Measurements from ENCODE around the gene CDKAL1.
"Not testable (repeated sequence)": the region's sequence is repeated elsewhere in the genome, so short reads cannot be mapped to it uniquely, and the experiment has no call there.

CDKAL1 gene

DNA sequence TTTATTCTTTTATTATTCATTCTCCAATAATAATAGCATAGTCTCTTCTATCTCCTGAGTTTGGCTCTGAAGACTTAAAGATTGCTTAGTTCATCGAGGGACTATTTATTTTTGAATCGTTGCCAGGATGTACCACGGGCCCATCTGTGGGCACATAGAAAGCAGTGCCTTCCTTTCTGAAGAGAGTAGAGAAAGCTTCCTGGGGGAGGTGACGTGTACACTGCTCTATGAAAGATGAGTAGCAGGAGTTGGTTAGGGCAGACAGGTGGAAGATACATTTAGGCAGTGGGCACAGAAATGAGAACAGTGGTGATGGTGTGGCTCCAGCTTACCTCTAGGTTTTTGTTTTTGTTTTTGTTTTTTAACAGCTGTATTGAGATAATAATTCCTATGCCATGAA lies 98.4 kb downstream of the CDKAL1 start:
- H3K4me3 ChIP-seq (ENCODE audit: low read depth, low read length) = no peak overlapping the region

DNA sequence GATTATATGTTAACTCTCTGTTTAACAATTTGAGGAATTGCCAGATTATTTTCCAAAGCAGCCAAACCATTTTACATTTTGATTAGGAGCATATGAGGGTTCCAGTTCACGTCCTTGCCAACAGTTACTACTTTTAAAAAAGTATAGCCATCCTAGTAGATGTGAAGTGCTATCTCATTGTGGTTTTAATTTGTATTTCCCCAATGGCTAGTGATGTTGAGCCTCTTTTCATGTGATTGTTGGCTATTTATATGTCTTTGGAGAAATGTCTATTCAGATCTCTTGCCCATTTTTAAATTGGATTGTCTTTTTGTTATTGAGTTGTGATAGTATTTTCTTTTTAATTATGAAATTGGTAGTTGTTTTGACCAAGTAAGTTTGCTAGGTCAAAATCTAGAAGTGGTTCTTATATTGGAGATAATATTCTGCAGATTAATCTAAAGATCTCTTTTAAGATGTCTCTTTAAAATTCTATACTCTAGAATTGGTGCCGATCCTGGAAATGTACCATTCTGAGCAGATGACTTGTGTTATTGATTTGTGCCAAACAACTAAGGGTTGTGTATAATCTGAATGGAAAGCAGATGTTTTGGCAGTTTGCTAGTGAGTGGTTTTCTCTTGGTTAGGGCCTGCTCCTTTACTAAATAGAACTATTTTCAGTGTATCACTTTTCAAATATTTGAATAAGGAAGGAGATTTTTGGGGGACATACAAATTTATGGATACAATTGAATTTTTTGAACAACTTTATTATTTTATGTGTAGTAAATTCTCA lies 99.5 kb downstream of the CDKAL1 start:
- H3K4me3 ChIP-seq (ENCODE audit: low read depth, low read length) = no peak overlapping the region

DNA sequence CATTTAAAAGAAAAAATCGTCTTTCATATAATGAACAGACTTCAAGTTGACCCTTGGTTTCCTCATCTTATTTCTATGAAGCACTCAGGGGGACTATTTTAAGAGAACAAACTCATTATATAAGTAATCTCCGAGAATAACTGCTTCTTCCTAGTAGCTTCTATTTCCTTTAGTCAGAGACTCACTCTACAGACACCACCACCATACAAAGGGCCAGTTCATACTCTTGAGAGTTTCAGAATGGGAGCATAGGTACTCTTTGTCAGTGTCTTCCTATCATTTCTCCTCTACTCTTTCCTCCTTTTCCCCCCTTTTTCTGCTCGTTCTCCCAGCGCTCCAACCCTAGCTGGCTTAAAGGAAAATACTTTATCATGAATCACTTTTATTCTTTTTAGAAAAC lies 104.9 kb downstream of the CDKAL1 start:
- no peak overlapping the region for H3K4me3 ChIP-seq (ENCODE audit: low read depth, low read length)

DNA sequence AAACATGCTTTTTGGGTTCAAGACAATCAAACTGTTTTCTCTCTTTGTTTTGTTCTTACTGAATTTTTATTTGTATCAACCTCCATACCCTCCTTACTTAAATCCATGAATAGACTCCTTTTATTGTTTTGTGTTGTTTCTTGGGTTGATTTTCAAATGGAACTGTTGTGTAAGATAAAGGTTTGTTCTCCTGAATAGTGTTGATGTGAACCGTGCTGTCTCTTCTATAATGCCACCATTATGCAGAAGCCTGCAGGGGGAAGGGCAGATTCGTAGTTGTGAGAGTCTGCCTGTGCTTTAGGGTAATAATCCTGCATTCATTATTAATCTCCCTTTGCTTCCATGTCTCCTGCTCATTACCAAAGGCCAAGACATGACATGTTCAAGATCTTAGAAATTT lies 105.9 kb downstream of the CDKAL1 start:
- H3K4me3 ChIP-seq (ENCODE audit: low read depth, low read length) = no peak overlapping the region

DNA sequence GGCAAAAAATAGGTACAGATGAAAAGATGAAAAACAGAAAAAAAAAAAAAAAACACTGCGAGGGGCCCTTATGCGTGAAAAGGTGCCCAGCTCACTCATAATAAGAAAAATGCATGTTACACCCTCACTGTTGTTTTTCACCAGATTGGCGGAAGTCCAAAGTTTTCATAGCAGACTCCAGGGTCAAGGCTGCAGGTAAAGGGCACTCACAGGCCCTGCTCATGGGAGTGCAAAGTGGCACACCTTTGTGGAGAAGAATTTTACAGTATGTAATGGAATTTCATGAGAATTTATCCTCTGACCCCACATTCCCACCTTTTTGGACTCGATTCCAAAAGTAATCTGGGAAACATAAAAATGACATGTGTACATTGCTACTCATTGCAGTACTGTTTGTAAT lies 108.2 kb downstream of the CDKAL1 start:
- H3K4me3 ChIP-seq (ENCODE audit: low read depth, low read length) = no peak overlapping the region

DNA sequence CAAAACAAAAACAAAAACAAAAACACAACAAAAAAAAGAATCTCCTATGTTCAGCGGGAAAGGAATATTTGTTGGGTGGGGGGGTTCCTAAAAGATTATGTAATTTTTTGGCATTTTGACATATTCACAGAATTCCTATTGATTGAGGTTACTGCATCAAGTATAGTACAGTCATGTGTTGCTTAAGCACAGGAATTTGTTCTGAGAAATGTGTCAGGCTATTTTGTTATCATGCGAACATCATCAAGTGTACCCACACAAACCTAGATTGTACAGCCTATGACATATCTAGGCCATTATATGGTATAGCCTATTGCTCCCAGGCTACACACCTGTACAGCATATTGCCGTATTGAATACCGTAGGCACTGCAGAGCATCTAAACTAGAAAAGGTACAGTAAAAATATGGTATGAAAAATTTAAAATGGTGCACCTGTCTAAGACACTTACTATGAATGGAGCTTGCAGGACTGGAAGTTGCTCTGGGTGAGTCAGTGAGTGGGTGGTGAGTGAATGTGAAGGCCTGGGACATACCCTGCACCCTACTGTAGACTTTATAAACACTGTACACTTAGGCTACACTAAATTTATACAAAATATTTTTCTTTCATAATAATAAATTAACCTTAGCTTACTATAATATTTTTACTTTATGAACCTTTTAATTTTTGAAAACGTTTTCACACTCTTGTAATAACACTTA lies 110.6 kb downstream of the CDKAL1 start:
- no peak overlapping the region for H3K4me3 ChIP-seq (ENCODE audit: low read depth, low read length)

DNA sequence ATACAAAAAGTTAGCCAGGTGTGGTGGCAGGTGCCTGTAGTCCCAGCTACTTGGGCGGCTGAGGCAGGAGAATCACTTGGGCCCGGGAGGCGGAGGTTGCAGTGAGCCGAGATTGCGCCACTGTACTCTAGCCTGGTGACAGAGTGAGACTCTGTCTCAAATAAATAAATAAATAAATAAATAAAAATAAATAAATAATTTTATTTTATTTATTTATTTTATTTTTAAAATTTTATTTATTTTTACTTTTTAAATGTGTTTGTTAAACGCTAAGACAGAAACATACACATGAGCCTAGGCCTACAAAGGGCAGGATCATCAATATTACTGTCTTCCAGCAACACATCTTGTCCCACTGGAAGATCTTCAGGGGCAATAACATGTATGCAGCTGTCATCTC lies 111.3 kb downstream of the CDKAL1 start:
- H3K4me3 ChIP-seq (ENCODE audit: low read depth, low read length) = not testable (repeated sequence)

DNA sequence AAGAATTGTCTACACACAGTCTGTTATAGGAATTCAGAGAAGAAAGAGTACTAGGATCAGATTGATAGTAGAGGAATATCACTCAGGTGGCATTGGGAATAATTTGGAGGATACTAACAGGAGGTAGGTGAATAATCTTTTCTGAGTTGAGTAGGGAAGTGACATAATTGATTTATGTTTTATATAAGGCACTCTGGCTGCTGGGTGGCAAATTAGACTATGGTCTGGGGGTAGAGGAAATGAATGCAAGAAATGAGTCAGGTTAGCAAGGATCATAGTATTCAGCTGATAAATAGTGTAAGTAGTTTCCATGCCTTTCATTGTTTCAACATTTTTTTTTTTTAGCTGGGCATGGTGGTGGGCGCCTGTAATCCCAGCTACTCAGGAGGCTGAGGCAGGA lies 113.3 kb downstream of the CDKAL1 start:
- H3K4me3 ChIP-seq (ENCODE audit: low read depth, low read length) = no peak overlapping the region

DNA sequence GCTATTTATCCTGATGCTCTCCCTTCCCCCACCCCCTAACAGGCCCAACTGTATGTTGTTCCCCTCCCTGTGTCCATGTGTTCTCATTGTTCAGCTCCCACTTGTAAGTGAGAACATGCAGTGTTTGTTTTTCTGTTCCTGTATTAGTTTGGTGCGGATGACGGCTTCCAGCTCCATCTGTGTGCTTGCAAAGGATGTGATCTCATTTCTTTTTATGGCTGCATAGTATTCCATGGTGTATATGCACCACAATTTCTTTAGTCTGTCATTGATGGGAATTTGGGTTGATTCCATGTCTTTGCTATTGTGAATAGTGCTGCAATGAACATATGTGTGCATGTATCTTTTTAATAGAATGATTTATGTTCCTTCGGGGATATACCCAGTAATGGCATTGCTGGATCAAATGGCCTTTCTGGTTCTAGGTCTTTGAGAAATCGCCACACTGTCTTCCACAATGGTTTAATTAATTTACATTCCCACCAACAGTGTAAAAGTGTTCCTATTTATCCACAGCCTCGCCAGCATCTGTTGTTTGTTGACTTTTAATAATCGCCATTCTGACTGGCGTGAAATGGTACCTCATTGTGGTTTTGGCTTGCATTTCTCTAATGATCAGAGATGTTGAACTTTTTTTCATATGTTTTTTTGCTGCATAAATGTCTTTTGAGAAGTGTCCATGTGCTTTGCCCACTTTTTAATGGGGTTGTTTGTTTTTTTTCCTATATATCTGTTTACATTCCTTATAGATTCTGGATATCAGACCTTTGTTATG lies 115.6 kb downstream of the CDKAL1 start:
- H3K4me3 ChIP-seq (ENCODE audit: low read depth, low read length) = not testable (repeated sequence)

DNA sequence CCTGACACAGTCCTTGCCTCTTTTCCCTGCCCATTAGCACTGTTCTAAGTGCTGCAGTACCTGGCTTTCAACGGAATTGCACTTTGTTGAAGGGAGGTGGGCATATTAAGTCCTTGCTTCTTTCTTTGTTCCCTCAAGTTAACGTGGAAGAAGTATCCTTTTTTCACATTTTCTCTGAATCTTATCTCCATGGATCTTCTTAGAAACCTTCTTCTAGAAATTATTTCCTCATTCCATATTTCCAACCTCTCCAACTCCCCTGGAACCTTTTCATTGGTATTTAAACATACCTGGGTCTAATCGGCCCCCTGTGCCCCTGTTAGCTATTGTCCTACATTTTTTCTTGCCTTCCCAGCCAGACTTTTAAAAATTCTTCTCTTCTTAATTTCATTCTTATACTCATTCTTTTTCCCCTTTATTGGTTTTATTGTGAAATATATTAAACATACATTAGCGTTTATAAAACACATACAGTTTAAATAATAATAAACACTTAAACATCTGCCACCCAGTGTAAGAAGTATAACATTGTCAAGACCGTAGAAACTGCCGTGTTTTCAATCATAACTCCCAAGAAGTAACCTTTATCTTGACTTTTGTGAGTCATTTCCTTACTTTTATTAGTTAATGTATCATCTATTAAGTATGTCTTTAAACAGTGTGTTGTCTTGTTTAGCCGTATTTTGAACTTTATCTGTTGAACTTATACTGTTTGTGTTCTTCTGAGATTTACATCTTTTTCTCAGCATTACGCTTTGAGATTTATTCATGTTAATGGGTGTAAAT lies 118.2 kb downstream of the CDKAL1 start:
- no peak overlapping the region for H3K4me3 ChIP-seq (ENCODE audit: low read depth, low read length)

DNA sequence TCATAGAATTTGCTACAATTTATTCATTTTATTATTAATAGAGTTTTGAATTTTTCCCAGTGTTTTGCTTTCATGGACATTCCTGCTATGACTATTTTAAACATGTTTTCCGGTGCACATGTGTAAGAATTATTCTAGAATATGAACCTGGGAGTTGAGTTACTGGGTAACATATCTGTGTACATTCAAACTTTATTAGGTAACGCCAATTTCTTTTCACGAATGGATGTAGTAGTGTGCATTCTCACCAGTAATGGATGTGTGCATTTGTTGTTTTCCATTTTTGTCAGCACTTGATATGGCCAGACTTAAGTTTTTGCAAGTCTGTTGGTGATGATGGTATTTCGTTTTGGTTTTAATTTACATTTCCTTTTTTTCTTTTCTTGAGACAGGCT lies 118.8 kb downstream of the CDKAL1 start:
- H3K4me3 ChIP-seq (ENCODE audit: low read depth, low read length) = no peak overlapping the region

DNA sequence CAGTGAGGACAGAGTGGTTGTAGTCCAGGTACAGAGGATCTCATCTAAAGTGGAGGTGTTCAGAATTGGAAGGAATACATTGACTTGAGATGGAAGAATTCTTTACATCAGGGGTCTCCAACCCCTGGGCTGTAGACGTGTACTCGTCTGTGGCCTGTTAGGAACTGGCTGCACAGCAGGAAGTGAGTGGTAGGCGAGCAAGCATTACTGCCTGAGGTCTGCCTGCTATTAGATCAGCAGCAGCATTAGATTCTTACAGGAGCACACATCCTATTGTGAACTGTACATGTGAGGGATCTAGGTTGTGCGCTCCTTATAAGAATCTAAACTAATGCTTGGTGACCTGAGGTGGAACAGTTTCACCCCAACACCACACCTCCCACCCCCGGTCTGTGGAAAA lies 121.1 kb downstream of the CDKAL1 start:
- H3K4me3 ChIP-seq (ENCODE audit: low read depth, low read length) = no peak overlapping the region

DNA sequence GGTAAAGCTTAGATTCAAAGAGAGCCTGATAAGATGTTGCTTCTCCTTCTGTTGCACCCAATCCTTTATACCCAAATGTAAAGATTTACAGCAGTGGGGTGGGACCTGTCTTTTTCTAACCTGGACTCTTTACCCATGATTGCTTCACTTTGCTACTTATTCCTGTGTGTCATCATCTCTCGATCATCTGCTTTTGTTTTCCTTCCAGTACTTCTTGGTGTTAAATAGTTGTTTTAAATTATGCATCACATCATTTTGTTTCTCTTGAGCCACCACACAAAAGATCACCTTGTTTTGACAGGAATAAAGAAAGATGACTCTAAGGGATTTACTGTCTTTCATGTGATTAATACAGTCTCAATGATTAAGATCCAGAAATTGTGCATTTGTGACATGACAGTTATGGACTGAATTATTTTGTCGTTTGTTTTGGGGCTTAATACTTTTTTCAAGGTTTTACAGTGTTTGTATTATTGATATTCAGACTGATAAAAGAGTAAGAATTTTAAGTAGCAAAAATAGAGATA lies 123.1 kb downstream of the CDKAL1 start:
- no peak overlapping the region for H3K4me3 ChIP-seq (ENCODE audit: low read depth, low read length)

DNA sequence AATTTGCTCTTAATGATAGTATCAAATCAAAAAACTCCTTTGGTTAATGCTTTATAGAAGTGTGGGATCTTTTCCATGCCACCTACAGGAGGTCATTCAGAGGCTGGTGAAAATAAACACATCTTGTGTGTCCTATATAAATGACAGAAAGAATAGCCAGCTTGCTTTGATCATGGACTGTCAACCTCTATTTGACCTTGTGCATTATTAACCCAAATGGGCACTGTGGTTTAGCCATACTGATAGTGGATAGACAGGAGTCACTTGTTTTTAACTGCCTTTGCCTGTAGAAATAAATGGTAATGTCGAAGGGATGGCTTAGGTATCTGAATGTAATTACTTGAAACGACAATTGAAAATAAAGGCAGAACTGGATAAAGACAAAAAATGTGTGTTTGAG lies 123.8 kb downstream of the CDKAL1 start:
- no peak overlapping the region for H3K4me3 ChIP-seq (ENCODE audit: low read depth, low read length)

DNA sequence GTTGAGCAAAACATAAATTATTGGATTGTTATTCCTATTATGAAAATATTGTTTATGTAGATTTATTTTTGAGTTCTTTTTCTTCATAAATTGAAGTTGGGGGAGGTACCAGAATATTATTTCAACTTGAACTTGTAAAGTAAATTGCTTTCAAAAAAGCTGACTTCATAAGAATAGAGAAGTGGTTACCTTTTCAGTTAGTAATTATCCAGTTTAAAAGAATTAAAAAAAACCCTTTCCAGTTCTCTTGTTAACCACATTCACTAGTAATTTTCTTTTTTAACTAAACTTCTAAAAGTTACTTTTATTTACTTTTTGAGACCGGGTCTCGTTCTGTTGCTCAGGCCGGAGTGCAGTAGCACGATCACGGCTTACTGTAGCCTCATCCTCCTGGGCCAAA lies 124.3 kb downstream of the CDKAL1 start:
- no peak overlapping the region for H3K4me3 ChIP-seq (ENCODE audit: low read depth, low read length)

DNA sequence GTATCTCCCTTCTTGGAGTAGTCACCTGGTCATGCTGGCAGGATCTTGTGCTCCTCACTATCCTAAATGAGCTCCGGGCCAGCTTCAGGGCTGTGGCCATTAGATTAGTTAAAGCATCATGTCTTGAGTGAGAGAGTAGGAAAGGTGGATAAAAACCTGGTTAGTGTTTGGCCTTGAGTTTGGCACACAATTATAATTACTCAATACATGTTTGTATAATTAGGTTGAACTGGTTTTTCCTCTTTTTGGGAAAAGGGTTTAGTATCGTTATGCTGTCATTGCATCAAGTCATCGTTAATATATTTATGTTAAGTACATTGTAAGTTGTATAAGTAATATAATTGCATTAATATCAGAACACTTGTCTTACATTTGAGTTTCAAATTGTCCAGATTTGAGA lies 126.3 kb downstream of the CDKAL1 start:
- H3K4me3 ChIP-seq (ENCODE audit: low read depth, low read length) = no peak overlapping the region

DNA sequence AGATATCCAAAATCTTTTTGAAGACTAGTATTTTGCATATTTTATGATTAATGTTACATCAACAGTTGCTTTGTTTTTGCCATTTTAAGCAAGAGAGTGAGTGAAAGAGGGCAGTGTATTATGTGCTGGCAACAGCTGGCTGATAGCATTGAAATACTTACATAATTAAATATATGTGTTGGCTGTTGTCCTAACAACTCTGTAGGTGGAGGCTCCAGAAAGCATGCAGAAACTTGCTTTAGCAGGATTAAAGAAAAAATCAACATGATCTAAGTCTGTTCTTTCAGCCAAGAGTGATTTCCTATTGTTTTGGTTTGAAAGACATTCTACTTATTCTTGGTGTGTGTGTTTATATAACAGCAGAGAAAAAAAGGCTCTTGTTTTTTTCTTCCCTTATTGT lies 127.5 kb downstream of the CDKAL1 start:
- H3K4me3 ChIP-seq (ENCODE audit: low read depth, low read length) = no peak overlapping the region

DNA sequence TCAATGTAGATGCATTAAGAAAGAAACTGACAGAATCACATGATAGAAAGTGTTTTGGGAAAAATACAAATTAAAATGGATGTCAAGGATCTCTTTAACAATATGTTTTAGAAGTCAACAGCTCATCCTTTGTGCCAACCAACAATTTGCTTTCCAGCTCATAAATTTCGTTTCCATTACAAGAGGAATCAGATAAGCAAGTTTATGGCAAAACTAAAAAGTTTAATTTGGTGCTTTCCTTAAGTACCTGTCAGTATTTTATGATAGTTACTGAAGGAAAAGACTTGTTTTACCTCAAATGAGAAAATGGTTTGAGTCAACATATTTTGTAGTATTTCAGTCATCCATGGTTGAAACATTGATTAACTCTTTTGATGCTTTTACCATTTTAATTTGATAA lies 130.0 kb downstream of the CDKAL1 start:
- no peak overlapping the region for H3K4me3 ChIP-seq (ENCODE audit: low read depth, low read length)

DNA sequence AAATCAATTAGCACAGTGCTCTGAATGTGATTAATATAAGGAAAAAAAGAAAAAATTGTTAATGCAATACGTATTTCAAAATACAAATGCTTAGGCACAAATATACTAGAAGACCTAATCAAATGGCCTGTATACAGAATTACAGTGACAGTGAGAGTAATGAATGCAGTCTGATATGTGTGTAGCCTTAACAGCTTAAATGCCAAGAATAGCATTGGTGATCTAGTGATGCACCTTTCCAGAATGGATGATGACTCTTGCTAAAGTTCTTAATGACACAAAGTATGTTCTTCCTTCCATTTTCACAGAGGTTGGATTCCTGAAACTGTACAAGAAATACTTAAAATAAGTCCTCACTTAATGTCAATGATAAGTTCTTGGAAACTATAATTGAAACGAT lies 131.0 kb downstream of the CDKAL1 start:
- no peak overlapping the region for H3K4me3 ChIP-seq (ENCODE audit: low read depth, low read length)

DNA sequence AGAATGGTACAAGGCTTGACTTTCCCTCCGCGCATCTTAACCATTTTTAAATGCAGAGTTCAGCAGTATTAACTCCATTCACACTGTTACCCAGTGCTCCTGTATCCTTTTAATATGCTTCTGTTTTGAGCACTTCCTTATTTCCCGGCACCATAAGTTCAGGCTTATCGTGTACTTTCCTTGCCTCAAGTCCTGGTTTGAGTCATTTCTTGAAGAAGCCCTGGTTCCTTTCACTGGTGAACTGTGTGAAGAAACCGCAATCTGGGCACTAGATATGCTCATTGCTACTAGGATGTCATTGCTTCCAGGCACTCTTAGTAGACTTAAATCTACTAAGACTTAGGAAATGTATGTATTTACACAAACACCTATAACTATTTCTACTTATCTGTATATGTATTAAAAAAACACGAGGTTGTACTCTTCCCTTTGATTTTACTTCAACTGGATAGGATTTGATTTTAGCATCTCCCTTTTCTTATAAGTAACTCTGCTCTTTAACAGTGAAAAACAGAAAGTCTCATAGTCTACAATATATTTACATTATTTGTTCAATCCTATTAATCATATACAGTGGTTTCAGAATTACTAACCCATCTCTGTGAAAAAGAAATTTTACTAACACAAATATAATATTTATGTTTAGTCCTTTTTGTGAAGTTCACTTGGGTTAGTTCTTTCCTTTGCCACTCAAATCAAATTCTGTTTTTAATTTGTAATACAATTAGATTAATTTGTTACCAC lies 135.5 kb downstream of the CDKAL1 start:
- H3K4me3 ChIP-seq (ENCODE audit: low read depth, low read length) = no peak overlapping the region
